ENCODE data around the gene LYSMD4.
"Not testable (repeated sequence)": the region's sequence is repeated elsewhere in the genome, so short reads cannot be mapped to it uniquely, and the experiment has no call there.

The LYSMD4 gene

DNA sequence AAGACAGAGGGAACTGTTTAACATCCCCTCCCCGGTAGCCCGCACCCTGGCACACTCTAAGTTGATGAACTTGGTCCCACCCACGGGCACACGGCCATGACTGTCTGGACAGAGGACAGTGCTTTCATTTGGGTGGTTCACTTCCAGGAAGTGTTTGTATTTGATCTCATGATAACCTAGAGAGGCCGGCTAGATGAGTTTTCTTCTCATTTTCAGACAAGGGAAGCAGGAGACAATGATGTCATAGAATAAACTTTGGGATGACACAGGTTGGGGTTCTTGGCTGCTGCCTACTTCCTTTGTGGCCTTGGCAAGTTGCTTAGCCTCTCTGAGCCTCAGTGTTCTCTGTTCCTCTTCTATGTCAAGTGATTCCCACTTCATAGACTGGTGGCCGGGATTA is 16.1 kb upstream of the LYSMD4 start:
- H3K27ac ChIP-seq (ENCODE audit: low read depth, low read length): no peak overlapping the region

DNA sequence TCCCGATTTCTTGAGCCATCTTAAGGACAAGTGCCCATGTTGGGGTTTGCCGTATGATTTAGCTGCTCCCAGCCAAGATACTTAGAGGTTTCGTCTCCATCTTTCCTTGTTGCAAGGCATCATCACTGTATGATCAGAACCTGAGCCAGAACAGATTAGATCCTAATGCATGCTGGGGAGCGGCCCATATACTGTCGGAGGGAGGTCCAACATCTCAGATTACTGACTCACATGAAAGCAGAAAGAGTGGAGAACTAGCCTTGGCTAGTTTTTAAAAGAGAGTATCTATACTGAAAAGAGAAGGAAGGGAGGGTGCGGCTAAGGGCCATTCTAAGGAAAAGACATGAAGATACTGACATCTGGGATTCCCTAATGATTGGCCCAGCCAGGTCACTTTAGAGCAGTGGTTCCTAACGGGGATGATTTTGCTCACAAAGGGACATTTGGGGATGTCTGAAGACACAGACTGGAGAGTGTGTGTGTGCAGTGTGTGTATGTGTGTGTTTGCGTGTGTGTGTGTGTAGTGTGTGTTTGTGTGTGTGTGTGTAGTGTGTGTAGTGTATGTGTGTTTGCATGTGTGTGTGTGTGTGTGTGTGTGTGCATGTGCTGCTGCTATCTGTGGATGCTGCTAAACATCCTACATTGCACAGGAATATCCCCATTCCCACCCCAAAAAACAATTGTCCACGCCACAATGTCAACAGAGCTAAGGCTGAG is 12.3 kb upstream of the LYSMD4 start:
- Histone ChIP-seq H3K27me3 (ENCODE audit: control insufficient read depth in 5 of 5, insufficient read depth in 4 of 5, low read length in 5 of 5) (no peaks in the 10 kb centered on the region), H3K36me3 (ENCODE audit: control insufficient read depth in 5 of 5, insufficient read depth in 5 of 5, low read length in 5 of 5) (no peaks in the 10 kb centered on the region), H3K4me1 (ENCODE audit: control insufficient read depth in 5 of 5, insufficient read depth in 5 of 5, low read length in 5 of 5) (peaks cover 0 to 11% (median 2%) of the 10 kb centered on the region in 5 donors), H3K9ac (ENCODE audit: low read length in 5 of 5) (no peak overlapping the region), H3K9me3 (ENCODE audit: control insufficient read depth in 5 of 5, low read length in 5 of 5) (no peaks in the 10 kb centered on the region), H3K27ac (ENCODE audit: low read depth, low read length) (no peak overlapping the region), H3K4me3 (ENCODE audit: low read depth in 1 of 5, low read length in 5 of 5) (no peak overlapping the region)

More for the DNA sequence above, 16.1 kb upstream of the LYSMD4 start:
- Histone ChIP-seq H3K4me1 (ENCODE audit: control insufficient read depth in 5 of 5, insufficient read depth in 5 of 5, low read length in 5 of 5) (peaks cover 0 to 11% (median 2%) of the 10 kb centered on the region in 5 donors), H3K9me3 (ENCODE audit: control insufficient read depth in 5 of 5, low read length in 5 of 5) (no peaks in the 10 kb centered on the region), H3K4me3 (ENCODE audit: low read depth in 1 of 5, low read length in 5 of 5) (no peak overlapping the region), H3K27me3 (ENCODE audit: control insufficient read depth in 5 of 5, insufficient read depth in 4 of 5, low read length in 5 of 5) (peaks cover 0 to 3% (median 0%) of the 10 kb centered on the region in 5 donors), H3K9ac (ENCODE audit: low read length in 5 of 5) (no peak overlapping the region), H3K36me3 (ENCODE audit: control insufficient read depth in 5 of 5, insufficient read depth in 5 of 5, low read length in 5 of 5) (no peaks in the 10 kb centered on the region)

DNA sequence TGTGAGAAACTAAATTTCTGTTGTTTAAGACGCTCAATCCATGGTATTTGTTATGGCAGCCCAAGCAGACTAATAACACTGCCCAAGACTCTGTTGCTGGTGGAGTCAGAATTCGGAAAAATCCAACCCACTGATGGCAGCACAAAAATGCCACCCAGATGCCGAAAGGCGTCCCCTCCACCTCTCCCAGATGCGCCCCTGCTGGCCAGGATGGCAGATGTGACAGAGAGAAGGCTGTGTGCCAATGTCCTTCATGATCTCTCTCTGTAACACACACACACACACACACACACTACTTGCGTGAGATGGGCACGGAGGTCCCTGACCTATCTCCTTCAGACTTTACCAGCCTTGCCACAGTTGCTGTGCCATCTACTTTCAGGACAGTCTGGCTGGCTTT is 10.9 kb upstream of the LYSMD4 start:
- Histone ChIP-seq H3K9me3 (ENCODE audit: control insufficient read depth in 5 of 5, low read length in 5 of 5) (no peaks in the 10 kb centered on the region), H3K4me3 (ENCODE audit: low read depth in 1 of 5, low read length in 5 of 5) (no peak overlapping the region), H3K9ac (ENCODE audit: low read length in 5 of 5) (no peak overlapping the region), H3K36me3 (ENCODE audit: control insufficient read depth in 5 of 5, insufficient read depth in 5 of 5, low read length in 5 of 5) (no peaks in the 10 kb centered on the region), H3K27ac (ENCODE audit: low read depth, low read length) (no peak overlapping the region), H3K4me1 (ENCODE audit: control insufficient read depth in 5 of 5, insufficient read depth in 5 of 5, low read length in 5 of 5) (peaks cover 0 to 2% (median 0%) of the 10 kb centered on the region in 5 donors), H3K27me3 (ENCODE audit: control insufficient read depth in 5 of 5, insufficient read depth in 4 of 5, low read length in 5 of 5) (no peaks in the 10 kb centered on the region)

DNA sequence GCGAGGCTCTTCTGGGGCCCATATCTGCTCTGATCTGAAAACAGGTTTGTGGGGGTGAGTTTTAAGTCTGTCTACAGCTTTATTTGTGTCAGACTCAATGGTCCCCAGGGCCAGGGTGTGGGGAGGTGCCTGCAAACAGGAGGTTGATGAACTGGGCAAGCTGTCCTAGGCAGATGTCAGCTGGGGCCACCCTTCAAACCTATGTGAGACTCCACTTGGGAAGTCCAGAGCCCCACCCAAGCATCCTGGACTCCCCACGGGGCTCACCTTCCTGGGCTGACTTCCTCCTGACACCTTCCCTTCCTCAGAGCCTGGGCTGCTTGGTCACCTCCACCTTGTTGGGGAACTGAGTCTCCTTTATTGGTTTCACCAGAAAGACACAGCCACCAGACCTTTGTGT is 8.6 kb upstream of the LYSMD4 start:
- no peak overlapping the region for H3K4me3 ChIP-seq (ENCODE audit: low read depth in 1 of 5, low read length in 5 of 5)
- no peaks in the 10 kb centered on the region for H3K4me1 ChIP-seq (ENCODE audit: control insufficient read depth in 5 of 5, insufficient read depth in 5 of 5, low read length in 5 of 5)
- H3K9me3 ChIP-seq (ENCODE audit: control insufficient read depth in 5 of 5, low read length in 5 of 5): peaks cover 0 to 5% (median 0%) of the 10 kb centered on the region in 5 donors
- H3K9ac ChIP-seq (ENCODE audit: low read length in 5 of 5): no peak overlapping the region
- H3K27ac ChIP-seq (ENCODE audit: low read depth, low read length): no peak overlapping the region
- no peaks in the 10 kb centered on the region for H3K36me3 ChIP-seq (ENCODE audit: control insufficient read depth in 5 of 5, insufficient read depth in 5 of 5, low read length in 5 of 5)
- H3K27me3 ChIP-seq (ENCODE audit: control insufficient read depth in 5 of 5, insufficient read depth in 4 of 5, low read length in 5 of 5): no peaks in the 10 kb centered on the region

DNA sequence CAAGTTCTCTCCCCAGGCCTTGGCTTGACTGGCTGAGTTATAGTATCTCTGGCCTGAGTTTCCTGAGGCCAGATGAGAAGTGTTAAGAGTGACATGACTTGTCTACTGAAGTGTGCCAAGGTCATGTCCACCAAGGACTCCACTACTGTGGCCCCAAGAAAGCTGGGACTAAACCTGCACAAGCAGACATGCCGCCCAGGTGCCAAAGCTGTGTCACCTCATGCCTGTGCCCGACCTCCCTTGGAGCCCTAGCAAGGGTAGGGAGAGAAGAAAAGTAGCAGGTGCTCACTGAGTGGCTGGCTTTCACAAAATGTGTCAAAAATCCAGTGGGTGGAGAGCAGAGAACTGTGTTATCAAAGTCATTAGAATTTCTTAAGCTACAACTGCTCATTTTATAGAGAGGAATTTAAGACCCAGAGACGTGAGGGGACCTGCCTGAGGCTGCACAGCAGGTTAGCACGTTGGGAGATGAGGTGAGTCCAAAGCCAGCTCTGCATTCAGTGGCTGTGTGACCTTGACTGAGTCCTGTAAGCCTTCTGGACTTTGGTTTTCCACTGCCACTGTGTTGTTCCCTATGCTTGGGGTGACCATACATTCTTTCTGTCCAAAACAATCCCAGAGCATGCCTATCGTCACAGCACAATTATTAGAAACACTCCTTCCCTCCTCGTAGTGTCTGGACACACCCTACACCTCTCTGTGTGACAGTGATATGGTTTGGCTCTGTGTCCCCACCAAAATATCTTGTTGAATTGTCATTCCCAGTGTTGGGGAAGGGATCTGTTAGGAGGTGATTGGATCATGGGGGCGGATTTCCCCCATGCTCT is 5.0 kb upstream of the LYSMD4 start:
- peaks cover 0 to 5% (median 0%) of the 10 kb centered on the region in 5 donors for H3K9me3 ChIP-seq (ENCODE audit: control insufficient read depth in 5 of 5, low read length in 5 of 5)
- peaks cover 0 to 4% (median 3%) of the 10 kb centered on the region in 5 donors for H3K4me1 ChIP-seq (ENCODE audit: control insufficient read depth in 5 of 5, insufficient read depth in 5 of 5, low read length in 5 of 5)
- no peaks in the 10 kb centered on the region for H3K27me3 ChIP-seq (ENCODE audit: control insufficient read depth in 5 of 5, insufficient read depth in 4 of 5, low read length in 5 of 5)
- no peak overlapping the region for H3K4me3 ChIP-seq (ENCODE audit: low read depth in 1 of 5, low read length in 5 of 5)
- no peak overlapping the region for H3K9ac ChIP-seq (ENCODE audit: low read length in 5 of 5)
- H3K27ac ChIP-seq (ENCODE audit: low read depth, low read length): no peak overlapping the region
- no peaks in the 10 kb centered on the region for H3K36me3 ChIP-seq (ENCODE audit: control insufficient read depth in 5 of 5, insufficient read depth in 5 of 5, low read length in 5 of 5)

DNA sequence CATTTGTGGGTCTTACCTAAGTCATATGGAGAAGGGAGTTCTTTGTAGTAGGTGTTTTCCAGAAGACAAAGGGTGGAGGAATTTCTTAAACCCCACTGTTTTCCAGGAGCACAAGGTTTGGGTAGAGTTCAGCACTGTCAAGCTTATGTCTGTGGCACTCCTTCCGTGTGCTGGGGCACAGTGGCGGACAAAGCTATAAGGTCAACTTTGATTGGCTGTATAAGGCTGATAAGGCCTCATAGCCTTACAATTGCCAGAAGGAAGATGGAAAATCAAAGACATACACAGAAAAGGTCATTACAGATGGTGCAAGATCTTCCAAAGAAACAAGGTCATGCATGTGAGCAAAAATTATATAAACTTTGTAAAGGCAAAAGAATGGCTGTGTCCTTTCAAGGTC is 3.5 kb upstream of the LYSMD4 start:
- Histone ChIP-seq H3K9me3 (ENCODE audit: control insufficient read depth in 5 of 5, low read length in 5 of 5) (peaks cover 0 to 5% (median 0%) of the 10 kb centered on the region in 5 donors), H3K9ac (ENCODE audit: low read length in 5 of 5) (no peak overlapping the region), H3K4me3 (ENCODE audit: low read depth in 1 of 5, low read length in 5 of 5) (no peak overlapping the region), H3K36me3 (ENCODE audit: control insufficient read depth in 5 of 5, insufficient read depth in 5 of 5, low read length in 5 of 5) (no peaks in the 10 kb centered on the region), H3K4me1 (ENCODE audit: control insufficient read depth in 5 of 5, insufficient read depth in 5 of 5, low read length in 5 of 5) (peaks cover 0 to 15% (median 14%) of the 10 kb centered on the region in 5 donors), H3K27me3 (ENCODE audit: control insufficient read depth in 5 of 5, insufficient read depth in 4 of 5, low read length in 5 of 5) (no peaks in the 10 kb centered on the region), H3K27ac (ENCODE audit: low read depth, low read length) (no peak overlapping the region)

DNA sequence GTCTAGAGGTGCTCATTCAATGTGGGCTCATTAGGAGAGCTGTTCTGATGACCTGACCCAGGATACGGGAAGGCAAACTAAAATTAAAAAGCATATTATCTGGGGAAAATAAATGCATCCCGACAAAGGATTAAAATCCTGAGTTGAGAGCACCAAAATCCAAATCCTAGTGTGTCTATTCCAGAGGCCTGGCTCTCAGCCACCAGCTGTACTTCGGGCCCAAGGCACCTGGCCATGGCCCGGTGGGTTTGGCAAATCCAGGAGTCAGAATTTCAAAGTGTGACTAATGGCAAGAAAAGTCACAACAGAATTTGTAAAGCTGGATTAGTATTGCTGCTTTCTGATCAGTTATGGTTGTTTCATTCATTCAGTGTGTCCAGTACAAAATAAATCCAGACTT is 2.6 kb upstream of the LYSMD4 start:
- peaks cover 0 to 5% (median 0%) of the 10 kb centered on the region in 5 donors for H3K9me3 ChIP-seq (ENCODE audit: control insufficient read depth in 5 of 5, low read length in 5 of 5)
- no peak overlapping the region for H3K27ac ChIP-seq (ENCODE audit: low read depth, low read length)
- peaks cover 0 to 2% (median 0%) of the 10 kb centered on the region in 5 donors for H3K36me3 ChIP-seq (ENCODE audit: control insufficient read depth in 5 of 5, insufficient read depth in 5 of 5, low read length in 5 of 5)
- no peak overlapping the region for H3K9ac ChIP-seq (ENCODE audit: low read length in 5 of 5)
- peaks cover 0 to 23% (median 20%) of the 10 kb centered on the region in 5 donors for H3K4me1 ChIP-seq (ENCODE audit: control insufficient read depth in 5 of 5, insufficient read depth in 5 of 5, low read length in 5 of 5)
- H3K27me3 ChIP-seq (ENCODE audit: control insufficient read depth in 5 of 5, insufficient read depth in 4 of 5, low read length in 5 of 5): no peaks in the 10 kb centered on the region
- H3K4me3 ChIP-seq (ENCODE audit: low read depth in 1 of 5, low read length in 5 of 5): no peak overlapping the region

DNA sequence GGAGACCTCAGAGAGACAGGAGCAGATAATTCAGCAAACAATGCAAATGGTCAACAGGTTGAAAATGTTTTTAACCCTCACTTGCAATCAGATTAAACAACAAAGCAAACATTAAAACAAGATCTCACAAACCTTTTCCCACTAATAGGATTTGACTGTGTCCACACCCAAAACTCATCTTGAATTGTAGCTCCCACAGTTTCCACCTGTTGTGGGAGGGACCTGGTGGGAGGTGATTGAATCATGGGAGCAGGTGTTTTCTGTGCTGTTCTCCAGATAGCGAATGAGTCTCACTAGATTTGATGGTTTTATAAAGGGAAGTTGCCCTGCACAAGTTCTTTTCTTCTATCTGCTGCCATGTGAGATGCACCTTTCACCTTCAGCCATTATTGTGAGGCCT is 1.3 kb upstream of the LYSMD4 start:
- Histone ChIP-seq H3K27ac (ENCODE audit: low read depth, low read length) (no peak overlapping the region), H3K36me3 (ENCODE audit: control insufficient read depth in 5 of 5, insufficient read depth in 5 of 5, low read length in 5 of 5) (peaks cover 0 to 2% (median 0%) of the 10 kb centered on the region in 5 donors), H3K27me3 (ENCODE audit: control insufficient read depth in 5 of 5, insufficient read depth in 4 of 5, low read length in 5 of 5) (no peaks in the 10 kb centered on the region), H3K4me3 (ENCODE audit: low read depth in 1 of 5, low read length in 5 of 5) (no peak overlapping the region), H3K9ac (ENCODE audit: low read length in 5 of 5) (no peak overlapping the region), H3K4me1 (ENCODE audit: control insufficient read depth in 5 of 5, insufficient read depth in 5 of 5, low read length in 5 of 5) (peaks cover 0 to 36% (median 31%) of the 10 kb centered on the region in 5 donors), H3K9me3 (ENCODE audit: control insufficient read depth in 5 of 5, low read length in 5 of 5) (peaks cover 0 to 5% (median 0%) of the 10 kb centered on the region in 5 donors)

DNA sequence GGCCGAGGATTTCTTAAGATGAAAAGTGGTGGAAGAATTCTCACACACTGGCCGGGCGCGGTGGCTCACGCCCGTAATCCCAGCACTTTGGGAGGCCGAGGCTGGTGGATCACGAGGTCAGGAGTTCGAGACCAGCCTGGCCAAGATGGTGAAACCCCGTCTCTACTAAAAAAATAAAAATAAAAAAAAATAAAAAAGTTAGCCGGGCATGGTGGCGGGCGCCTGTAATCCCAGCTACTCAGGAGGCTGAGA is 729 bp upstream of the LYSMD4 start:
- peak overlapping the region in 4 of 5 donors; percentile 68 to 85 (median 72) for H3K4me3 ChIP-seq (ENCODE audit: low read depth in 1 of 5, low read length in 5 of 5)
- H3K9me3 ChIP-seq (ENCODE audit: control insufficient read depth in 5 of 5, low read length in 5 of 5); H3K27me3 ChIP-seq (ENCODE audit: control insufficient read depth in 5 of 5, insufficient read depth in 4 of 5, low read length in 5 of 5); H3K36me3 ChIP-seq (ENCODE audit: control insufficient read depth in 5 of 5, insufficient read depth in 5 of 5, low read length in 5 of 5): not testable (repeated sequence)
- H3K9ac ChIP-seq (ENCODE audit: low read length in 5 of 5): peak overlapping the region in 3 of 5 donors; percentile 57 to 83 (median 69)
- H3K4me1 ChIP-seq (ENCODE audit: control insufficient read depth in 5 of 5, insufficient read depth in 5 of 5, low read length in 5 of 5): peaks cover 0 to 42% (median 34%) of the 10 kb centered on the region in 5 donors
- peak overlapping the region; percentile 66 for H3K27ac ChIP-seq (ENCODE audit: low read depth, low read length)

DNA sequence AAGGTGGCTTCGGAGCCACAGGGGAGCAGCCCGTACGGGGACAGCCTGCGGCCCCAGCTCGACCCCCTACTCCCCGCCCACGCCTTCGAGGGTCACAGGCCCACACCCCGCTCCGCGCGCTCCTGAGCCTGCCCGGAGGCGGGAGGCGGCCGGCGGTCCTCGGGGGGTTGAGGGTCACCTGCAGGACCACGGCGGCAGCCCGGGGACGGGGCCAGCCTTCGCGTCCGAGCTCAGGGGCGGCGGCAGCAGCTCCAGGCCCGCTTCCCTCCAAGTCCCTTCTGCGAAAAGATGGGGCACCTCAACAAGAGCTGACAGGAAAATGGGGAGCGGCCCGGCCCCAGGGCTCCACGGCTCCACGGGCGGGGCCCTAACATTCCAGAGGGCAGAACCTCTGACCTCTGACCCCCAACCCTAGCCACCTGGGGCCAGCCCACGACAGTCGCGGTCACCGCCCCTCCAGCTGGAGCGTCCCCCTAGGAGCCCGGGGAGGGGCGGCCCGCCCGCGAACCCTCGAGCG is 428 bp downstream of the LYSMD4 start:
- Histone ChIP-seq H3K9me3 (ENCODE audit: control insufficient read depth in 5 of 5, low read length in 5 of 5) (peaks cover 0 to 5% (median 0%) of the 10 kb centered on the region in 5 donors), H3K4me3 (ENCODE audit: low read depth in 1 of 5, low read length in 5 of 5) (peak overlapping the region; percentile 79 to 87 (median 81)), H3K36me3 (ENCODE audit: control insufficient read depth in 5 of 5, insufficient read depth in 5 of 5, low read length in 5 of 5) (peaks cover 0 to 17% (median 16%) of the 10 kb centered on the region in 5 donors), H3K9ac (ENCODE audit: low read length in 5 of 5) (peak overlapping the region; percentile 78 to 90 (median 87)), H3K27ac (ENCODE audit: low read depth, low read length) (peak overlapping the region; percentile 86), H3K27me3 (ENCODE audit: control insufficient read depth in 5 of 5, insufficient read depth in 4 of 5, low read length in 5 of 5) (no peaks in the 10 kb centered on the region), H3K4me1 (ENCODE audit: control insufficient read depth in 5 of 5, insufficient read depth in 5 of 5, low read length in 5 of 5) (peaks cover 0 to 42% (median 34%) of the 10 kb centered on the region in 5 donors)

All from subcutaneous abdominal adipose tissue (tissue), 5 donors.